Ovary (tissue), 9 donors: Measurements from ENCODE around the gene ZNF143. TPM values are rescaled to one million over a fixed set of nuclear protein-coding genes. Genes with fewer than 3 reads are reported as not detected.

ENCODE experiments used
- DNase-seq, 5 donors: peaks; one replicate each; pipeline ENCODE4 v3.0.0-alpha.2; 2019 to 2020
- H3K27ac ChIP-seq, 2 donors: fragments of 200-600 bp; one replicate each; pipeline versions ENCODE4 v1.5.1 to v1.8.0; 2019 to 2022
- H3K27me3 ChIP-seq: fragments of 200-600 bp; one replicate; pipeline ENCODE4 v1.8.0; 2022
- H3K36me3 ChIP-seq: fragments of 200-600 bp; sonication (generic); one replicate; pipeline ENCODE4 v1.5.1; 2019
- H3K4me1 ChIP-seq: one replicate; pipeline ENCODE4 v1.8.1; 2013; ENCODE audit warnings: mild to moderate bottlenecking, moderate library complexity; ENCODE audit not compliant: insufficient read depth
- H3K4me3 ChIP-seq: fragments of 200-600 bp; sonication (generic); one replicate; pipeline ENCODE4 v1.5.1; 2017
- H3K9me3 ChIP-seq, 2 donors: fragments of 200-600 bp in 1 of 2; sonication (generic) in 1 of 2; one replicate each; pipeline versions ENCODE4 v1.5.1 to v1.8.1; 2013 to 2019; ENCODE audit warnings: mild to moderate bottlenecking in 1 of 2, moderate library complexity in 1 of 2
- EP300 ChIP-seq: sonication (generic); formaldehyde crosslinking; IDR thresholded peaks from one replicate; pipeline ENCODE4 v1.6.1; 2017; ENCODE audit warnings: antibody characterized with exemption
- POLR2A ChIP-seq: fragments of 450-650 bp; IDR thresholded peaks from one replicate; pipeline ENCODE4 v1.6.1; 2017; ENCODE audit warnings: antibody characterized with exemption, mild to moderate bottlenecking, moderate library complexity
- WGBS, 3 donors: extraction: QIAGEN DNeasy Blood & Tissue Kit in 1 of 3; methylation state at CpG; one replicate each; pipeline versions ENCODE4 v1.1.5 to v1.1.7; 2013 to 2017; 5-methylcytosine and 5-hydroxymethylcytosine counted together
- intact Hi-C, 4 donors: fragments of 100-400 bp; cut with DNase I; formaldehyde crosslinking; loops; one replicate each; pipeline versions ENCODE4 v1.11.0 to v1.15.1; 2022 to 2023
- polyA plus RNA-seq, 2 donors: library from polyadenylated mRNA; stranded (reverse); fragments of 200-250 nt in 1 of 2; fragments of 350-450 nt in 1 of 2; fragmentation: Illumina TruSeq in 1 of 2; extraction: RNeasy Lipid Tissue Mini Kit (QIAGEN cat#74804) in 1 of 2; gene quantifications; one replicate each; pipeline ENCODE4 v1.2.3, GENCODE V29; 2013 to 2014
- small RNA-seq: library from RNA; depleted of rRNA; stranded (forward); fragments of <200 nt; gene quantifications from one replicate; pipeline ENCODE3, GENCODE V24; 2016
- total RNA-seq, 7 donors: library from RNA; depleted of rRNA in 2 of 7; stranded (reverse); fragments of >200 nt in 2 of 7; fragmentation: NEBNext Ultra II Directional in 3 of 7; extraction: Animal tissue kit (Norgen Biotek cat#: 25700) in 3 of 7; gene quantifications; one replicate each; pipeline versions ENCODE4 v1.1.0 to v1.2.4, GENCODE V29; 2016 to 2023
- TF ChIP-seq, protein P1 (sequence below), 3 donors: fragments of 450-650 bp in 2 of 3; fragments of 200-600 bp in 1 of 3; IDR thresholded peaks; one replicate each; pipeline versions ENCODE4 v1.5.1 to v1.8.0; 2016 to 2022; ENCODE audit warnings: antibody characterized with exemption in 3 of 3, mild to moderate bottlenecking in 1 of 3
- donor health status: DM: no; HTN: no; CAD: no; lungs with moderate emphysema.
- donor health status: DM: no; HTN: no; CAD: no.
- donor health status: Bipolar disorder and iron deficiency.
- donor health status: DM: yes; HTN: yes; CAD: no.
- donor health status: DM: no; HTN: no; CAD: no.
- donor health status: DM: yes; HTN: yes; CAD: no.

The ZNF143 gene
- total and polyA plus RNA-seq, 9 donors, result 12.6 to 48.7 (median 23.2) TPM

DNA sequence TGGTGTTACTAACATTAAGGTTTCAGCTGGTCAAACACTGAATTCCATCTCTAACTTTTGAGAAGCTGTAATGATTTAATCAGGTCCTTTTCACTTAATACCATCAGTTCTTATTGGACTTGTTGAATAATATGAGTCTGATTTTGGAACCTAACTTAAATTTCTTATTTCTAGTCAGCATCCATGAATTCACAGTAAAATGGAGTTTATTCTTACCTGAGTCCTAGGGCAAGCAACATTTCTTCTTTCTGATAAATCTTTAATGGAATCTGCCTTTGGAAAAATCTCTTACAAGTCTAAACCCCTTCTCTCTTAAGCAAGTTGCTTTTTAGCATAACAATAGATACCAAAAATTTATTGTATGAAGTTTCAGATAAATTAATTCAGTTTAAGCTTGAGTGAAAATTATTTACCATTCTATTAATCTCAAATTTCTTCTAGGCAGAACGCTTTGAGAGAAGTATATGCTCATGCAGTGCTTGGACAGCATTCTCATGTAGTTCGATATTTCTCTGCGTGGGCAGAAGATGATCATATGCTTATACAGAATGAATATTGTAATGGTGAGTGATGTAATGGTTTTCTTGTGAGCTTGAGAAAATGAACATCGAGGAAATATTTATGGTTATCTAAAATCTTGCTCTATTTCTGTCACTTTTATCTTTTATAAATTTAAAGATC lies 116.0 kb downstream of the ZNF143 start:
- Histone ChIP-seq H3K36me3 (no peaks in the 10 kb centered on the region), H3K4me1 (no peaks in the 10 kb centered on the region), H3K4me3 (peak overlapping the region; percentile 80), H3K9me3 (no peaks in the 10 kb centered on the region), H3K27me3 (no peaks in the 10 kb centered on the region), H3K27ac (no peak overlapping the region)
- no peak for TF ChIP-seq POLR2A
- TF ChIP-seq EP300, result no peak
- TF ChIP-seq, protein P1, sequence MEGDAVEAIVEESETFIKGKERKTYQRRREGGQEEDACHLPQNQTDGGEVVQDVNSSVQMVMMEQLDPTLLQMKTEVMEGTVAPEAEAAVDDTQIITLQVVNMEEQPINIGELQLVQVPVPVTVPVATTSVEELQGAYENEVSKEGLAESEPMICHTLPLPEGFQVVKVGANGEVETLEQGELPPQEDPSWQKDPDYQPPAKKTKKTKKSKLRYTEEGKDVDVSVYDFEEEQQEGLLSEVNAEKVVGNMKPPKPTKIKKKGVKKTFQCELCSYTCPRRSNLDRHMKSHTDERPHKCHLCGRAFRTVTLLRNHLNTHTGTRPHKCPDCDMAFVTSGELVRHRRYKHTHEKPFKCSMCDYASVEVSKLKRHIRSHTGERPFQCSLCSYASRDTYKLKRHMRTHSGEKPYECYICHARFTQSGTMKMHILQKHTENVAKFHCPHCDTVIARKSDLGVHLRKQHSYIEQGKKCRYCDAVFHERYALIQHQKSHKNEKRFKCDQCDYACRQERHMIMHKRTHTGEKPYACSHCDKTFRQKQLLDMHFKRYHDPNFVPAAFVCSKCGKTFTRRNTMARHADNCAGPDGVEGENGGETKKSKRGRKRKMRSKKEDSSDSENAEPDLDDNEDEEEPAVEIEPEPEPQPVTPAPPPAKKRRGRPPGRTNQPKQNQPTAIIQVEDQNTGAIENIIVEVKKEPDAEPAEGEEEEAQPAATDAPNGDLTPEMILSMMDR (IDR thresholded peaks at IDR 0.05), result no peak
- 37 to 64% (median 54%) methylated on average over 4 of the region's 4 CpGs for WGBS, 3 donors
- intact Hi-C loops, result no loop called here
- DNase-seq, result no peak

DNA sequence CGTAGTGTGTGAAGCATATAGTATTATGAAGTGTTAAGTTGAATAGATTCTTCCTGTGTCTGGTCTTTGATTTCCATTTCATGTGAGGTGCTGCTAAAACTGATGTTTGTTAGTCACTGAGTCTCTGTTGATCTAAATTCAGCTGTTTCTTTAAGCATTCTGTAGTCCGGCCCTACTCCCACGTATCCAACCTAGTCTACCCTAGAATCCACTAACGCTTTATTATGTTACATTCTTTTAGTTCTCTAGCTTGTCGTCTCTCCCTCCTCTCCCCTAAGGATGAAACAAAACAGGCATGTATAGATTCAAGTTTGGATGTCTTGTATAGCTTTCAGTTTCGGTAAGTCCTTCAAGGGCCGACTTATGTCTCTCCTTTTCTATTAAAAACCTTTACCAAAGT lies 116.7 kb downstream of the ZNF143 start:
- intact Hi-C loops, result no loop called here
- Histone ChIP-seq H3K36me3 (no peaks in the 10 kb centered on the region), H3K27me3 (no peaks in the 10 kb centered on the region), H3K27ac (no peak overlapping the region), H3K4me1 (no peaks in the 10 kb centered on the region), H3K9me3 (no peaks in the 10 kb centered on the region), H3K4me3 (peak overlapping the region; percentile 2)
- 35 to 48% (median 41%) methylated on average over 7 of the region's 7 CpGs for WGBS, 3 donors
- no peak for DNase-seq
- TF ChIP-seq EP300, result no peak
- TF ChIP-seq, protein P1 (IDR thresholded peaks at IDR 0.05), result no peak
- TF ChIP-seq POLR2A, result no peak

Small RNA genes lying within 50 kb of the gene (small RNA-seq; reads per million reads assigned to genes)
- gene RF01210 (not detected), gene SNORA23 (27.9 reads per million, percentile 88 among the genes with 10 or more reads in this experiment)

Other genes with a start within 250 kb of the ZNF143 start
- gene DENND5A, start 195.7 kb upstream of the ZNF143 start, total RNA-seq, result 10 to 100 TPM; 48.6 to 73.7 (median 66.6) TPM
- 100 to 1,000 TPM in 1 of 2 donors, 10 to 100 TPM in 1; 44.2 to 122 TPM for gene DENND5A, start 195.7 kb upstream of the ZNF143 start, polyA plus RNA-seq
- 10 to 100 TPM; 15.4 to 29.4 (median 20.0) TPM for gene TMEM41B, start 146.4 kb upstream of the ZNF143 start, total RNA-seq
- 10 to 100 TPM; 10.0 to 11.2 TPM for gene TMEM41B, start 146.4 kb upstream of the ZNF143 start, polyA plus RNA-seq
- 100 to 1,000 TPM in 5 of 7 donors, 10 to 100 TPM in 2; 74.6 to 122 (median 108) TPM for gene IPO7, start 76.4 kb upstream of the ZNF143 start, total RNA-seq
- gene IPO7, start 76.4 kb upstream of the ZNF143 start, polyA plus RNA-seq, result 10 to 100 TPM; 32.3 to 57.2 TPM
- gene WEE1, start 112.7 kb downstream of the ZNF143 start, total RNA-seq, result 10 to 100 TPM; 10.5 to 55.4 (median 21.6) TPM
- 10 to 100 TPM; 10.6 to 27.4 TPM for gene WEE1, start 112.7 kb downstream of the ZNF143 start, polyA plus RNA-seq
- 10 to 100 TPM; 14.1 to 23.7 (median 19.8) TPM for gene SWAP70, start 203.1 kb downstream of the ZNF143 start, total RNA-seq
- gene SWAP70, start 203.1 kb downstream of the ZNF143 start, polyA plus RNA-seq, result 10 to 100 TPM; 14.5 to 23.0 TPM